HG03442 (cell line): ENCODE measurements around the gene CDH22.

Experiments
- ATAC-seq: cut with Tn5 transposase; IDR thresholded peaks from one replicate; pipeline ENCODE4 v1.9.1; 2021; ENCODE audit warnings: mild to moderate bottlenecking, moderate library complexity; ENCODE audit not compliant: unreplicated experiment

The CDH22 gene, protein sequence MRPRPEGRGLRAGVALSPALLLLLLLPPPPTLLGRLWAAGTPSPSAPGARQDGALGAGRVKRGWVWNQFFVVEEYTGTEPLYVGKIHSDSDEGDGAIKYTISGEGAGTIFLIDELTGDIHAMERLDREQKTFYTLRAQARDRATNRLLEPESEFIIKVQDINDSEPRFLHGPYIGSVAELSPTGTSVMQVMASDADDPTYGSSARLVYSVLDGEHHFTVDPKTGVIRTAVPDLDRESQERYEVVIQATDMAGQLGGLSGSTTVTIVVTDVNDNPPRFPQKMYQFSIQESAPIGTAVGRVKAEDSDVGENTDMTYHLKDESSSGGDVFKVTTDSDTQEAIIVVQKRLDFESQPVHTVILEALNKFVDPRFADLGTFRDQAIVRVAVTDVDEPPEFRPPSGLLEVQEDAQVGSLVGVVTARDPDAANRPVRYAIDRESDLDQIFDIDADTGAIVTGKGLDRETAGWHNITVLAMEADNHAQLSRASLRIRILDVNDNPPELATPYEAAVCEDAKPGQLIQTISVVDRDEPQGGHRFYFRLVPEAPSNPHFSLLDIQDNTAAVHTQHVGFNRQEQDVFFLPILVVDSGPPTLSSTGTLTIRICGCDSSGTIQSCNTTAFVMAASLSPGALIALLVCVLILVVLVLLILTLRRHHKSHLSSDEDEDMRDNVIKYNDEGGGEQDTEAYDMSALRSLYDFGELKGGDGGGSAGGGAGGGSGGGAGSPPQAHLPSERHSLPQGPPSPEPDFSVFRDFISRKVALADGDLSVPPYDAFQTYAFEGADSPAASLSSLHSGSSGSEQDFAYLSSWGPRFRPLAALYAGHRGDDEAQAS

DNA sequence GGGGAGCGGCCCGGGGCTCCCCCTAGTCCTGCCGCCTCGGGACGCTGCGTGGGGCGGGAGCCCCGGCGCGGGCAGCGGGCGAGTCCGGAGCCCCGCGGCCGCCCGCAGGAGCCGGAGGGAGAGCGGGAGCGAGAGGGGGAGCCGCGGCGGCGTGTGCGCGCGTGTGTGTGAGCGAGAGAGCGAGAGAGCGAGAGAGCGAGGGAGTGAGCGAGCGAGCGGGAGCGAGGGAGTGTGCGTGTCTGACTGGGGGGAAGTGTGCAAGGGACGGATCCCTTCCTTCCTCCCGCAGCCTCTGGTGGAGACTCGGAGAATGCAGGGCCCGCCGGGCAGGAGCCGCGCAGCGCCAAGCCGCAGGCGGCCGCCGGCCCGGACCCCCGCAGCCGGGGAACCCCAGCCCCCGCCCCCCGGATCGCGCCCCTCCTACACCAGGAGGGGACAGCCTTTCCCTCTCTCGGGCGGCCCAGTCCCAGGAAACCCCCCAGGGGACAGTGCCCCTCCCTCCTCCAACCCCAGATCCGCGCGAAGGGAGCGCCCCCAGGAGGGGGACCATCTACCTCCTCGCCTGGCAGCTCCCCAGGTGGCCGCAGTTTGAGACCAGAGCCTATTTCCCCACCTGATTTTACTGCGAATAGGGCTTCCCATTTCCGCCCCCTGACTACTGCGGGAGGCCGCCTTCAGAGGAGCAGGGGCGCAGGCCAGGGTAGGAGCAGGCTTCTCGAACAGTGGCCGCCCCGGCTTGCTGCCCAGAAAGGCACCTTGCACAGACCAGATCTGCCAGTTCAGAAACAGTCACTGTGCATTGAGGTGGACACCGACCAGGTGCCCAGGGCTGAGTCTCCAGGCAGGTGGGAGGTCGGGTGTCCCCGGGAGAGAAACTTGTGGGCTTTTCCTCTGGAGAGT lies at the start of gene CDH22:
TSS of gene CDH22 (minus strand) at position 241 of the 900 bp plus-strand sequence. CDS start 57,204 bp downstream, outside the sequence.
- no peak for ATAC-seq

DNA sequence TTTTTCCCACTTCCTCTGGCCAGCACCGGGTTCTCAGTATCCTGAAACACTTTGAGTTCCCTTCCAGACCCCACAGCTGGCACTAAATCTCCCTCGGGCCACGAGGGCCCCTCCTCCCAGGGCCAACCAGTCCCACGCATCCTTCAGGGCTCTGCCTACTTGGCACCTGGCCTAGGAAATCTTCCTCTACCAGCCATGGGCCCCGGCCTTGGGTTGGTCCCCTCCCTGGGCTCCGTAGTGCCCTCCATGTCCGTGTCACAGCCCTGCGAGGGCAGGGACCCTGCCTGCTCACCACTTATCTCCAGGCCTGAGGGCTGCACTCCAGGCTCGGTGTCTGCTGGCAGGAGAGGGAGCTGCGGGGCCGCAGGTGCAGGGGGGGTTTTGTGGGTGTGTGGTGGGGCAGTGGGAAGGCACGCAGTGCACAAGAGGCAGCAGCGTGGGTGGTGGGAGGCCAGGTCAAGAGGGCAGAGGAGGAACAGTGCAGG lies 48.8 kb upstream of the CDH22 start:
- no peak for ATAC-seq

DNA sequence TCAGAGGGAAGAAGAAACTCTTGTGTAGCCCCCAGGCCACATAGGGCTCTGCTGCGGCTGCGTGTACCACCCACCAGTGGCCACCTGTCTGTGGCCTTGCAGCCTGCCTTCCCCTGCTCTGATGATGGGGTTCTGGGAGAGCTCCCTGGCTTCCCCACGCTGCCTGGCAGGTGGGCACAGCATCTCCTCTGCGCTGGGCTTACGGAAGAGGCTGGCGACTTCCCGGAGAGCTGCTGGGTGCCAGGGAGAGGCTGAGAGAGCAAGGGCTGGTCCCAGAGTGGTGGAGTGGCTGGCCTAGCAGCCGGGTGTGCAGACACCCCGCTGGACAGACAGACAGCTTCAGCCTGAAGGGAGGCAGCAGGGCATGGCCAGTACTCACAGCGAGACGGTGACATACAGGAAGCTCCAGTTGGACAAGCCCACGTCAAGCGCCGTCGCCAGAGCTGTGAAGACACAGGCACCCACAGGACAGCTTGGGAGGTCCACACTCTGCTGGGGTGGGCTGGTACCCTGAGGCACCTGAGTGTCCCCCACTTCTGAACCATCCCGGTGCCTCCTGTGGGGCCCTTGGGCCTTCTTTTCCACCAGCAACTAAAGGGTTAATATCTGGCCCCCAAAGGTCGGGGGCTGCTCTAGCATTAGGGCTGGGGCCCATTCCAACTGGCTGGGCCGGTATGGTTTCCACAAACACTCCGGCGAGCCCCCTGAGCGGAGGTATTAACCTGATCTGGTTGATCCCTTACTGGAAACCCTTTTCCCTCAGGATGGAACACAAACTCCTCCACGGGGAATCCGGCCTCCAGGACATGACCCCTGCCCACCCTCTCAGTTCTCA lies 48.1 kb upstream of the CDH22 start:
- no peak for ATAC-seq

DNA sequence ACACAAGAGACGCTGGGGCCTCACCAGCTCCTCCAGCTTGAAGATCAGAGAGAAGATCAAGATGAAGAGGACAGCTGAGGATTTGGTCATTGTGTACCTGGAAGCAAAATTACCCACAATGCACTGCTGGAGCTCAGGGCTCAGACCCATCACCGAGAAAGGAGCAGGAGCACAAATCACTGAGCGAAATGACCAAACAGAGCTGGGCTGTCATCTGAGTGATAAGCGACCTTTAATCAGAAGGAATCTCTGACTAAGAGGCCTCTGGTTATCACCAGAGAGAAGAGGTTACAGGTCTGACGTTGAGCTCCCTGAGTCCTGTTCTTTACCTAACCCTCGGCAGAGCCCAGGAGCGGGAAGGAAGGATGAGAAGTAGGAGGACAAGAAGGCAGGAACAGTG lies 47.5 kb upstream of the CDH22 start:
- ATAC-seq: no peak

DNA sequence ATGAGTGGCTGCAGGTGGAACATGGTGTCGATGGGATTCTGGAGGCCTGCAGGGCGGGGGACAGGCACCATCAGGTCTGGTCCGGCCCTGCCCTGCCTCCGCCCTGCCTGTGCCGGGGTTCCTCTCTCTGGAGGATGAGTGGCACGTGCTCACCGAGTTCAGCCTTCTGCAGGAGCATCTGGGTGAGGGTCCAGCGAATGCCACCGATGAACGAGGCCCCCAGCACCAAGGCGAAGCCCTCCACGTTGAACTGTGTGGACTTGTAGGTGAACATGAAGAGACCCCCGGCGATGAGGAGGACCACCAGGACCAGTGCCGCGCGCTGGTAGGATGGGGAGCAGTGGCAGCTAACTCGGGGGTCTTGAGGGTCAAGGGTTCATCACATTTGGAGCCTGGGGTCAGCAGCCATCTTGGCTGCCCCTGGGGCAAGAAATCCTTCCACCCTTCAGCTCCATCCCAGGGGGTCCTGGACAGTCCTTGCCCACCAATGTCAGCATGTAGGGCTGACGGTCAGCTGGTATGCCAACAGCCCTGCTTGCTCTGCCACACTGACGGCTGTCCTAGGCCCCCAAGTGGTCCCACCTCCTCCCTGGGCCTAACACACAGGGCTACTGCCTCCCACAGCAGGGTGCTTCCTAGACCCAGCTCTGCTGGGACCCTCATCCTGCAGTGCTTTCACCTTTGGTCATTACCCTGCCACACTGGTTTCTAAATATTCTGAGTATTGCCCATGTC lies 46.8 kb upstream of the CDH22 start:
- ATAC-seq: no peak

DNA sequence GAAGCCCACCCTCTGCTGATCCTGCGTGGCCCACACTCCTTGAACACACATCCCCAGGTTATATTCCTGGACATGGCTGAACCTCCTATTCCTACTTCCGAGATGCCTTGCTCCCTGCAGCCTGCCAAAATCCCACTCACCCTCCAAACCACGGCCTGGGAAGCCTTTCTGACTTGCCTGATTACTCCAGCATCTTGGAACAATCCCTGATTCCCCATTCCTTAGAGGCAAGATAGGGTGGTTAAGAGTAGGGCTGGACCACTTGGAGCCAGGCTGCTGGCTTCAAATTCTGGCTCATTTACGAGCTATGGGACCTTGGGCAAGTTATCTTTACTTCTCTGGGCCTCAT lies 45.9 kb upstream of the CDH22 start:
- ATAC-seq: no peak

DNA sequence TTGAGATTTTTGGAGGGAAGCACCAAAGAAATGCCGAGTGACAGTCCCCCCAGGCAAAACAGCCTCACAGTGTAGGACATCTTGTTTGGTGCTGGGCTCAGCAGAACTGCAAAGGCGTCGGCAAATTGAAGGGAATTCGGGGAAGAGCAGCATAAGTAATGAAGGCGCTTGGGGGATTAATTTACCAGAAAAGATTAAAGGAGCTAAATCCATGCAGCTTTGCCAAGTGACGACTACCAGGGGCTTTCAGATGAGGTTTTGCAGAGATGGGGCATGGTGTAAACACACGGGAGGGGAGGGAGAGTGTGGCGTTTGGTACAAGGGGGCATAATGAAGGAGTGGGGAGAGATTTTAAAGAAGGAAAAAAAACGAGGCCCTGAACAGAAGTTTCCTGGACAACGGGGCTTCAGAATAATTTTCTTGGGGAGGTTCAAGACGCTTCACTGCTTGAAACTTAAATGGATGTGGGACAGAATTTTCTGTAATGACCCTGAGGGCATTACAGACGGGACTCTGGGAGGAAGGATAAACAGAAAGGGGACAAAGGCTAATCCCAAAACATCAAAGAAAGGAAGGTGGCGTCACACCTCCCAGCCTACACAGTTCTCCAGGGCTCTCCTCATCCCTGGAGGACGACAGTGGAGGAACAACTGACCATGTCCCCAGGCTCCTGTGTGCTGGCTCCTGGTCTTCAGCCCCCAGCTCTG lies 45.4 kb upstream of the CDH22 start:
- ATAC-seq: no peak

DNA sequence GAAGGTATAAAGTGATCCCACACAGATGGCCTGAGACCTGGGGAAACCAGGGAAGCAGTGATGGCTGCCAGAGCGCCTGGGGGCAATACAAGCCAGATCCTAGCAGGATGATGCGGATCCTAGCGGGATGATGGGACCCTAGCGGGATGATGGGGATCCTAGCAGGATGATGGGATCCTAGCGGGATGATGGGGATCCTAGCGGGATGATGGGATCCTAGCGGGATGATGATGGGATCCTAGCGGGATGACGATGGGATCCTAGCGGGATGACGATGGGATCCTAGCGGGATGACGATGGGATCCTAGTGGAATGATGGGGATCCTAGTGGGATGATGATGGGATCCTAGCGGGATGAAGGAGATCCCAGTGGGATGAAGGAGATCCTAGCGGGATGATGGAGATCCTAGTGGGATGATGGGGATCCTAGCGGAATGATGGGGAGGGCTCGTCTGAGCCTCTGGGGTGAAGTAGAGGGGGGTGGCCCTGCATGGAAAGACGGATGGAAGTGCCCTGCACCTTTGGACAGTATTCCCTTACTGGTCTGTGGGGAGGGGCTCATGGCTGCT lies 44.2 kb upstream of the CDH22 start:
- ATAC-seq: no peak

DNA sequence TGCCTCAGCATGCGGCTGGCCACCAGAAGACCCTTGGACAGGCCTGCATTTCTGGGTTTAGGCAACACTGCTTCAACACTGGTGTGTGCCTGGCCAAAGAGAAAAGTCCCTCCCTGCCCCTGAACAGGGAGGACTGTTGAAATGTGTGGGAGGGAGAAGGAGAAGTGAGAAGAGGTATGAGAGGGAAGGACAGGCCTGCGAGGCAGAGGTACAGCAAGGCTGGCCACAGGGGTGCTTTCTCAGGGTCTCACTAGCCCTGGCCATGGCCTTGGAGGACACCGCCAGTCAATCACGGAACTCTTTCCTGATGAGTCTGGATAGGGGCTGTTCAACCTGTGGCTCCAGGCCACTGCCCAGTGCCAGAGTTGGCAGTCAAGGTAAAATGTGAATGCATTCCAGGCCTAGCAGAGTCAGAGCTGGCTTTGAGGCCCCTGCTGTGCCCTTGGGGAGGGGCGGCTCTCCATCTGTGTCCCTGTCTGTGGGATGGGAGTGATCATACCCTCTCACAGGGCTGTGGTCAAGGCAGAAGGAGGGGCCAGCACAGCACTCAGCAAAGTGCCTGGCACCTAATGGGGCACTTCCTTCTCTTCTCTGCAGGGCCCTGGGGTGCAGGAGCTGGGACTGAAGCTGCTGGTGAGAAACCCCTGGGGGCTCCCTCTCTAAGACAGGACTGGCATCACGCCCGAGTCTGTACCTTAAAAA lies 43.2 kb upstream of the CDH22 start:
- no peak for ATAC-seq

DNA sequence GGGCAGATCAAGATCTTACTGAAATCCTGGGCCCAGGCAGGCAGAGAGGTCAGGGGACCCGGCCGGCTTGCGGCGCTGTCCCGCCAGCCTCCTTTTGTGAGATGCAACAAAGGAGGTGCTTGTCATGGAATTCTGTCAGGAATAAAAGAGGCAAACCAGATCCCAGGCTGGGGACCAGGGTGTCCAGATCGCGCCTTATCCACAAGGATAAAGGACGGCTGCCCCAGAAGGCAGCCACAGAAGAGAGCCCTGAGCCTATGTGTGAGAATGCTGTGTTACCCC lies 42.6 kb upstream of the CDH22 start:
- no peak for ATAC-seq

DNA sequence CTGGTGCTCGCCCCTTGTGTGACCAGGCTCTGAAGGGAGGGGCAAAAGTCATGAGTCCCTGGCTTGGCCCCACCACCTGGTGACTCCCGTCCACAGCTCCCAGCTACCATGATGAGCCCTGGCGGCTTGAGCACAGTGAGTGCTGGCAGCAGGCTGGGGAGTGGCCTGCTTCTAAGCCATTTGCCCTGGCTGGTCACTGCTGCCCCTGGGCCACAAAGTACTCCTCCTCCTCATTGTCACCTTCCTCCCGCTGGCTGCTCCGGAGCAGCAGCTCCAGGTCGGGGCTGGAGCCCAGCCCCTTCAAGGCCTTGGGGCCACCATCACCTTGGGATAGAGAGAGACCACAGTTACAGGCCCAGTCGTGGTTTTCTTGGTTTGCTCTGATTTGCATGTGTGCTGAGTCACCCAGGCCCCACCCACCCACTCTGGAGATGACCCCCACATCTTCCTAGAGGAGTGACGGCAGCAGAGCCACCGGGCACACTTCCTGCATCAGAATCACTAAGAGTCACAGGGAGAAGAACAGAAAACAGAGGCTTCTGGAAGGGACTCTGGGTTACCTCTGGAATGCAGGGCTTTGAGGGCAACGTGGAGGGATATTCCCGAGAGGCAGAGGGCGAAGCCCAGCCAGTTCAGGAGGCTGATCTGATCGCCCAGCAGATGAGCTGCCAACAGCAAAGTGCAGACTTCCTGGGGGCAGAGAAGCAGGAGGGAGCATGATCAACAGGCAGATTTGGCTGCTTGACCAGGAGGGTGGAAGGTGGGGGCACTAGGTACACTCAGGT lies 42.1 kb upstream of the CDH22 start:
- no peak for ATAC-seq

DNA sequence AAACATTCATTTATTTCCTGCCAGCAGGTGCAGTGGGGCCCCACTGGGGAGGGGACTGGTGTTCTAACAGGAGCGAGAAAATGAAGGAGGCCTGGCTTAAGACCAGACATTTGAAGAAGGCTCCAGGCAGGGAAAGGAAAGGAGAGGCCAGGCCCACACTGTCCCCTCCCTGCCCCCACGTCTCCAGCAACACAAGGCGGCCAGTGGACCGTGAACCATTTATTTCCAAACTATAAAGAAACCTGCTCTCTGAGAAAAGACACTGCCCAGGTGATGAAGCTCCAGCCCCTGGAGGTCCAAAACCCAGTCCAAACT lies 41.4 kb upstream of the CDH22 start:
- ATAC-seq: no peak

DNA sequence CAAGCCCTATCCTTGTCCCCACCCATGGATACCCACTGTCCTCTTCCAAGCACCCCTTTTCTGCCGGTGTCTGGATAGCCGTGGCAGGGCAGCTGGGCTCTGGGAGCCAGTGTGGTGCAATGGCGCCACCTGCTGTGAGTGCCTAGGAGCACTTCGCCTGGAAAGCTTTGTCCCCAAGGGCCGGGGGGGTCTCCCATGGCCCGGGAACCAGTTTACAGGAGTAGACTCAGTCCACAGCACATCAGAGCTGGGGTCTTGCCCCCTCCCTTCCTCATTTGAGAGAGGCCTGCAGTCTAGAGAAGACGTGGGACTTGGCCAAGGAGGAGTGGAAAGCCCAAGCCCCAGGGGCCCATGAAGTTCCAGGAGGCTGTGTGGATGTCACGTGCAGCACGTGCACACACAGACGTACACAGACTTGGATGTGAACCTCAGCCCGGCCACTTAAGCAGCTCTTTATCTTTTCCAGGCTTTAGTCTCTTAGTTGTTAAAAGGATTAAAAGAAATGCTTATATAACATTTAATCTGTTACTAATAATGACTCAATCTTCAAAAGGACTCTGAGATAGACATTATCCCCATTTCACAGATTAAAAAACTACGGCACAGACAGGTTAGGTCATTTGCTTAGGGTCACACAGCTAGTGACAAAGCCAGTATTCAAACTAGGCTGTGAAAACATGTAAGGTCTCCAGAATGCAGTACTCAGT lies 40.9 kb upstream of the CDH22 start:
- ATAC-seq: no peak

DNA sequence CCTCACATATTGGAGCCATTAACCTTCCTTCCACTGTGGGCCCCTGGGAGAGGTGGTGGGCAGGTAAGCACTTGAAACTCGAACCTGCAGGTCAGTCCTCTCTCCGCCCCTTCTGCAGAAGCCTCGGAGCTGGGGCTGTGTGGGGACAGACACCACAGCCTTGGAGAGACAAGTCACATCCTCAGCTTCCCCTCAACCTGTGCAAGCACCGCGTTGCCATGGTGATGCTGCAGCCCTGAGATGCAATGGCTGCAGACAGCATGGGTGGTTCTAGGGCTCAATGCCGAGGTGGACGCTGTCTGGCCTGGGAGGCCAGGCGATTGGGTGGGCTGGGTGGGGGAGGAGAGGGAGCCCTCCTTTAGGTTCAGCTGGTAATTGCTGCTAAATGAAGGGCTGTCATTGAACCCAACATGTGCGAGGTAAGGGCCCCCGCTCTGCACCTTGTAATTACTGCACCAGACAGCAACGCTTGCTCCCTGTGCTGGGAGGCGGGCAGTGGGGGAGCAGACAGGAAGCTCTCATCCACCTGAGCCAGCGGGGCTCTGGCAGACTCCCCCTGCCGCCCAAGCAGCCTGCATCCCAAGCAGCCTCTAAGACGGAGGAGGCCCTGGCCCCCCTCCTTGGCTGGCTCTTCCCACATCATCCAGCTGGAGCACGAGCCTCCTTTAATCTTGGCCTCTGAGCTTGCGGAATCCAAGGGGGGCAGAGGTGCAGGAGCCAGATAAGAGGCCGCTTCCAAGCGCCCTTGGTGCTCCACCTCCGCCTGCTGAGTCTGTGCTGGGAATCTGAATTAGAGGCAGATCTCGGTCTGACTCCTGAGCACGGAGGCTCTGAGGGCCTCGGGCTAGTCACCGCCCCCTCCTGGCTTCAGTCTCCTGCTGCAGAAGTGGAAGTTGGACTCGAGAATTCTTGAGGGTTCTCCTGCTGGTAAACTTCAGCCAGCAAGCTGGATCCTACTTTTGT lies 39.8 kb upstream of the CDH22 start:
- ATAC-seq: no peak

DNA sequence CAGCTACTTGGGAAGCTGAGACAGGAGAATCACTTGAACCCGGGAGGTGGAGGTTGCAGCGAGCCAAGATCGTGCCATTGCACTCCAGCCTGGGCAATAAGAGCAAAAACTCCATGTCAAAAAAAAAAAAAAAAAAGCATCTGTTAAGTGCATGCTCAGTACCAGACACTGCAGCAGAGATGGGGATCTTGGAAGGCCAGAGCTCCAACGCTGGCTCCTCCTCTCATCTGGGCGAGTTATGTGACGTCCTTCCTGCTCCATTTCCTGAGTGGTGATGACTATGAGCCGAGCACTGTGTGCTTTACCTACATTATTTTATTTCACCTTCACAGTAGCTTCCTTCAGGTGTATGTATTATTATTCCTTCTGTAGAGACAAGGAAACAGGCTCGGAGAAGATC lies 38.5 kb upstream of the CDH22 start:
- no peak for ATAC-seq
